AG09309 (cell line): ENCODE data around the gene MED1.
"Not testable (repeated sequence)": the region's sequence is repeated elsewhere in the genome, so short reads cannot be mapped to it uniquely, and the experiment has no call there.

Experiments used
- DNase-seq: peaks from one replicate; pipeline ENCODE4 v3.0.0-alpha.2; 2010; ENCODE audit warnings: low read depth
- H3K4me3 ChIP-seq: 2 replicates; pipeline ENCODE4 v1.5.1; 2011; ENCODE audit warnings: mild to moderate bottlenecking, low read depth, low read length, moderate library complexity; ENCODE audit not compliant: control insufficient read depth
- CTCF ChIP-seq: IDR thresholded peaks from 2 replicates; pipeline ENCODE4 v1.5.1; 2011; ENCODE audit warnings: mild to moderate bottlenecking, low read depth, low read length, inconsistent platforms; ENCODE audit not compliant: insufficient read depth, control insufficient read depth; ENCODE audit errors: missing control alignments

MED1 gene

GRCh38 chr17:39450051-39450450, 1.0 kb downstream of the MED1 start:
- DNase-seq: no peak
- H3K4me3 ChIP-seq: peak overlapping the region; percentile 98
- TF ChIP-seq CTCF: no peak

- no peak for TF ChIP-seq CTCF
- no peak for DNase-seq
- H3K4me3 ChIP-seq: no peak overlapping the region
Measured at GRCh38 chr17:39447561-39447960, 3.5 kb downstream of the MED1 start.

- TF ChIP-seq CTCF: no peak
- no peak overlapping the region for H3K4me3 ChIP-seq
- no peak for DNase-seq
Measured at GRCh38 chr17:39443326-39443725, 7.7 kb downstream of the MED1 start.

- not testable (repeated sequence) for H3K4me3 ChIP-seq, DNase-seq
Measured at GRCh38 chr17:39439868-39440267, 11.2 kb downstream of the MED1 start.

- DNase-seq: no peak
- no peak for TF ChIP-seq CTCF
- no peak overlapping the region for H3K4me3 ChIP-seq
Measured at GRCh38 chr17:39429600-39429999, 21.5 kb downstream of the MED1 start.

- no peak for TF ChIP-seq CTCF
- H3K4me3 ChIP-seq: no peak overlapping the region
Measured at GRCh38 chr17:39416141-39416540, 34.9 kb downstream of the MED1 start.

GRCh38 chr17:39410279-39410678, 40.8 kb downstream of the MED1 start:
- no peak for DNase-seq
- no peak overlapping the region for H3K4me3 ChIP-seq
- TF ChIP-seq CTCF: no peak

More at GRCh38 chr17:39416141-39416540, 34.9 kb downstream of the MED1 start:
- DNase-seq: no peak
